ENCODE measurements around the gene ZNF853. TPM values are rescaled to one million over a fixed set of nuclear protein-coding genes. Genes with fewer than 3 reads are reported as not detected.

The ZNF853 gene
- total and polyA plus RNA-seq, 4 donors = 0.04 to 3.0 (median 0.51) TPM

DNA sequence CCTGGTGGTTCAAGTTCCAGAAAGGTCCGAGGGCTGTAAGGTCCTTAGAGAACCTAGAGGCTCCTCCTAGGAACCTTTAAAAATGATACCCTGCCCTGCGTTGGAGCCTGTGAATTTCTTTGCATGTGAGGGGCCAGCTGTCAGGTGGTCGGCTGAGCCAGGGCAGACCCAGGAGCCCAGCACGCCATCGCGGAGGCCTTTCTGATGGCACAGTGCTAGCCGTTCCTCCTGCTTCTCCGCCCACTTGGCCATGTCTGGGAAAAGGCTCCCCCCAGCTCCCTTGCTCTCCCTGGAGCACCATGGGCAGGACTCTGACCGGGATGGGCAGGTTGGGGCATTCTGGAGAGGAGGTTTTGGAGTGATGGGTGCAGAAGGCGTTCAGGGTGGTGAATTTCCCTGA, 29.3 kb downstream of the ZNF853 start:
- no peaks in the 10 kb centered on the region for H3K27me3 ChIP-seq (ENCODE audit: control insufficient read depth in 4 of 4, insufficient read depth in 4 of 4, low read length in 3 of 4)
- peaks cover 0 to under 1% (median 0%) of the 10 kb centered on the region in 4 donors for H3K4me1 ChIP-seq (ENCODE audit: control insufficient read depth in 4 of 4, insufficient read depth in 4 of 4, low read length in 3 of 4)
- no peak overlapping the region for H3K9ac ChIP-seq (ENCODE audit: low read depth in 1 of 2, low read length in 2 of 2)
- WGBS = 96% methylated on average over 10 of the region's 10 CpGs
- H3K4me3 ChIP-seq (ENCODE audit: low read depth in 1 of 3, low read length in 3 of 3) = no peak overlapping the region
- no peak overlapping the region for H3K27ac ChIP-seq (ENCODE audit: low read depth in 1 of 2, low read length in 2 of 2)
- no peak for TF ChIP-seq FOXA2 (IDR thresholded peaks at IDR 0.05)
- no peak for TF ChIP-seq HNF4G (IDR thresholded peaks at IDR 0.05)
- TF ChIP-seq ATF3 (IDR thresholded peaks at IDR 0.05) = no peak
- no peak for TF ChIP-seq JUND (IDR thresholded peaks at IDR 0.05)
- TF ChIP-seq, protein P1, sequence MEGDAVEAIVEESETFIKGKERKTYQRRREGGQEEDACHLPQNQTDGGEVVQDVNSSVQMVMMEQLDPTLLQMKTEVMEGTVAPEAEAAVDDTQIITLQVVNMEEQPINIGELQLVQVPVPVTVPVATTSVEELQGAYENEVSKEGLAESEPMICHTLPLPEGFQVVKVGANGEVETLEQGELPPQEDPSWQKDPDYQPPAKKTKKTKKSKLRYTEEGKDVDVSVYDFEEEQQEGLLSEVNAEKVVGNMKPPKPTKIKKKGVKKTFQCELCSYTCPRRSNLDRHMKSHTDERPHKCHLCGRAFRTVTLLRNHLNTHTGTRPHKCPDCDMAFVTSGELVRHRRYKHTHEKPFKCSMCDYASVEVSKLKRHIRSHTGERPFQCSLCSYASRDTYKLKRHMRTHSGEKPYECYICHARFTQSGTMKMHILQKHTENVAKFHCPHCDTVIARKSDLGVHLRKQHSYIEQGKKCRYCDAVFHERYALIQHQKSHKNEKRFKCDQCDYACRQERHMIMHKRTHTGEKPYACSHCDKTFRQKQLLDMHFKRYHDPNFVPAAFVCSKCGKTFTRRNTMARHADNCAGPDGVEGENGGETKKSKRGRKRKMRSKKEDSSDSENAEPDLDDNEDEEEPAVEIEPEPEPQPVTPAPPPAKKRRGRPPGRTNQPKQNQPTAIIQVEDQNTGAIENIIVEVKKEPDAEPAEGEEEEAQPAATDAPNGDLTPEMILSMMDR (IDR thresholded peaks at IDR 0.05; ENCODE audit: low read depth, low read length, missing input control) = no peak
- DNase-seq (ENCODE audit: low spot score) = no peak
- no peaks in the 10 kb centered on the region for H3K9me3 ChIP-seq (ENCODE audit: control insufficient read depth in 4 of 4, low read length in 3 of 4)
- peaks cover 8 to 76% (median 27%) of the 10 kb centered on the region in 4 donors for H3K36me3 ChIP-seq (ENCODE audit: control insufficient read depth in 4 of 4, insufficient read depth in 3 of 4, low read depth in 1 of 4, low read length in 3 of 4)

DNA sequence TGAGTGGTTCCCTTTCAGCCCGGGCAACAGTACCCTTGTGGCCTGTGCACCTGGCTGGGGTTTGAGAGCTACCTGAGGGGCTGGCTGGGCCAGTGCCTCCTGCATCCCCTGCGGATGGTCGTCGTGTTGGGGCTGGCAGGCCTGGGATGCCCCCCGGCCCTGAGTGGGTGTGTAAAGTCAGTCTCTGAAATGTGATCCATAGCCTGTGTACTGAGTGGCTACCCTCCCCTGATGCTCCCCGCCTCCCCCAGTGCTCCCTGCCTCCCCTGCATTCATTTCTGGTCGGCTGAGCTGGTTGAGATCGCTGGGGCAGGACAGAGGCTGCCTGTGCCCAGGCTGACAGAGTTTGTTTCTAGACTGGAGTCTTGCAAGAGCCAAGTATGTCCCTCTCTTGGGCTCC, 31.1 kb downstream of the ZNF853 start:
- Histone ChIP-seq H3K36me3 (ENCODE audit: control insufficient read depth in 4 of 4, insufficient read depth in 3 of 4, low read depth in 1 of 4, low read length in 3 of 4) (peaks cover 11 to 88% (median 32%) of the 10 kb centered on the region in 4 donors), H3K4me3 (ENCODE audit: low read depth in 1 of 3, low read length in 3 of 3) (no peak overlapping the region), H3K27ac (ENCODE audit: low read depth in 1 of 2, low read length in 2 of 2) (no peak overlapping the region), H3K4me1 (ENCODE audit: control insufficient read depth in 4 of 4, insufficient read depth in 4 of 4, low read length in 3 of 4) (no peaks in the 10 kb centered on the region), H3K27me3 (ENCODE audit: control insufficient read depth in 4 of 4, insufficient read depth in 4 of 4, low read length in 3 of 4) (no peaks in the 10 kb centered on the region), H3K9me3 (ENCODE audit: control insufficient read depth in 4 of 4, low read length in 3 of 4) (no peaks in the 10 kb centered on the region), H3K9ac (ENCODE audit: low read depth in 1 of 2, low read length in 2 of 2) (no peak overlapping the region)
- 92% methylated on average over 8 of the region's 8 CpGs for WGBS
- TF ChIP-seq, protein P1 (IDR thresholded peaks at IDR 0.05; ENCODE audit: low read depth, low read length, missing input control) = no peak
- TF ChIP-seq RAD21 (IDR thresholded peaks at IDR 0.05) (no peak), HNF4A (conservative IDR thresholded peaks at IDR 0.05) (no peak), EGR1 (IDR thresholded peaks at IDR 0.05; ENCODE audit: low read depth in 2 of 2) (no peak), JUND (IDR thresholded peaks at IDR 0.05) (no peak), FOXA2 (IDR thresholded peaks at IDR 0.05) (no peak)
- no peak for DNase-seq (ENCODE audit: low spot score)

DNA sequence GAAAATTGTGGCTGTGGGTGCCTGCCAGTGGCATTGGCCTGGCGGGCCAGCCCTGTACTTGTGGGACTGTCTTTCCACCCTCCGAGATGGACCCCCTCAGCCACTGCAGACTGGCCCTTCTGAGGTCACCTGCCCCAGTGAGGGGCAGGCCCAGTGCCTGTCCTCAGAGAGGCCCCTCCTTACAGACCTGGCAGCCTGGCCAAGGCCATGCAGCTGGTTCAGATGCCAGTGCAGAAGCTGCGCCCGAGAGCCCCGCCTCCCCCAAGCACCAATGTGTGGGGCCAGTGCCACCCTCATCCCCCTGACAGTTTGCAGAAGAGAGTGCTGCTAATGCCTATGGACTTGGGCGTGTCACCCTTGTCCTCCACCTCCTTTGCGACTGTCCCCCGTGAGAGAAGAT, 31.7 kb downstream of the ZNF853 start:
- Histone ChIP-seq H3K27me3 (ENCODE audit: control insufficient read depth in 4 of 4, insufficient read depth in 4 of 4, low read length in 3 of 4) (no peaks in the 10 kb centered on the region), H3K9me3 (ENCODE audit: control insufficient read depth in 4 of 4, low read length in 3 of 4) (peaks cover 0 to 3% (median 1%) of the 10 kb centered on the region in 4 donors), H3K4me1 (ENCODE audit: control insufficient read depth in 4 of 4, insufficient read depth in 4 of 4, low read length in 3 of 4) (no peaks in the 10 kb centered on the region), H3K27ac (ENCODE audit: low read depth in 1 of 2, low read length in 2 of 2) (no peak overlapping the region), H3K36me3 (ENCODE audit: control insufficient read depth in 4 of 4, insufficient read depth in 3 of 4, low read depth in 1 of 4, low read length in 3 of 4) (peaks cover 17 to 90% (median 32%) of the 10 kb centered on the region in 4 donors), H3K9ac (ENCODE audit: low read depth in 1 of 2, low read length in 2 of 2) (no peak overlapping the region), H3K4me3 (ENCODE audit: low read depth in 1 of 3, low read length in 3 of 3) (no peak overlapping the region)
- no peak for DNase-seq (ENCODE audit: low spot score)
- WGBS = 93% methylated on average over 8 of the region's 8 CpGs
- TF ChIP-seq FOXA1 (IDR thresholded peaks at IDR 0.05) (no peak), GABPA (IDR thresholded peaks at IDR 0.05 in 1 of 2, conservative IDR thresholded peaks at IDR 0.05 in 1 of 2) (no peak), MAX (IDR thresholded peaks at IDR 0.05) (no peak), RAD21 (IDR thresholded peaks at IDR 0.05) (no peak), JUND (IDR thresholded peaks at IDR 0.05) (no peak), TAF1 (conservative IDR thresholded peaks at IDR 0.05) (no peak), EGR1 (IDR thresholded peaks at IDR 0.05; ENCODE audit: low read depth in 2 of 2) (no peak), RXRA (IDR thresholded peaks at IDR 0.05) (no peak), SP1 (IDR thresholded peaks at IDR 0.05) (no peak), NR2F2 (IDR thresholded peaks at IDR 0.05) (no peak), ATF3 (IDR thresholded peaks at IDR 0.05) (no peak), HNF4G (IDR thresholded peaks at IDR 0.05) (no peak), FOXA2 (IDR thresholded peaks at IDR 0.05) (no peak), REST (IDR thresholded peaks at IDR 0.05) (no peak)
- TF ChIP-seq, protein P1 (IDR thresholded peaks at IDR 0.05; ENCODE audit: low read depth, low read length, missing input control) = no peak

All from liver (tissue), 9 donors.